Ramos (cell line): Measurements from ENCODE around the gene HIVEP1.
"Not testable (repeated sequence)": the region's sequence is repeated elsewhere in the genome, so short reads cannot be mapped to it uniquely, and the experiment has no call there.

Source experiments
- in situ Hi-C: fragments of 300-500 bp; cut with MboI; formaldehyde crosslinking; loops from one replicate; pipeline ENCODE4 v1.14.3; 2022; ENCODE audit warnings: low sequenced_read_pairs; ENCODE audit not compliant: unreplicated experiment

Gene HIVEP1

DNA sequence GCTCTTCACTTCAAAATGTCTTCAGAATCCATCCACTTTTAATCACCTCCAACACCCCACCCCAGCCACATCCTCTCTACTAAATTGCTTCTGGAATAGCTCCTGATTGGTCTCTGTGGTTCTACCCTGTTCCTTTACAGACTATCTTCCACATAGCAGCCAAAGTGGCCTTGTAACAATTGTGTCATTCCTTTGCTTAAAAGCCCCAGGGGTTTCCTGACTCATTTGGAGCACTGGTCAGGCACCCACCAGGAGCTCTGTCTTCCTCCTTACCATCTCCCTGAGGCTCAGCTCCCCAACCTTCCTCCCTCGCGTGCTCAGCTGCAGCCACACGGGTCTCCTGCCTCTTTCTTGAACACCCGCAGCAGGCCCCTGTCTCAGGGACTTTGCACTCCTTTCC, 126.8 kb downstream of the HIVEP1 start:
- in situ Hi-C loops, result no loop called here

- in situ Hi-C loops, result no loop called here
These were observed 135.6 kb downstream of the HIVEP1 start for GRCh38 chr6:12147557-12148316.

GRCh38 chr6:12148317-12148801, 136.2 kb downstream of the HIVEP1 start:
- in situ Hi-C loops, result no loop called here

GRCh38 chr6:12148841-12149240, 136.7 kb downstream of the HIVEP1 start:
- in situ Hi-C loops, result no loop called here

DNA sequence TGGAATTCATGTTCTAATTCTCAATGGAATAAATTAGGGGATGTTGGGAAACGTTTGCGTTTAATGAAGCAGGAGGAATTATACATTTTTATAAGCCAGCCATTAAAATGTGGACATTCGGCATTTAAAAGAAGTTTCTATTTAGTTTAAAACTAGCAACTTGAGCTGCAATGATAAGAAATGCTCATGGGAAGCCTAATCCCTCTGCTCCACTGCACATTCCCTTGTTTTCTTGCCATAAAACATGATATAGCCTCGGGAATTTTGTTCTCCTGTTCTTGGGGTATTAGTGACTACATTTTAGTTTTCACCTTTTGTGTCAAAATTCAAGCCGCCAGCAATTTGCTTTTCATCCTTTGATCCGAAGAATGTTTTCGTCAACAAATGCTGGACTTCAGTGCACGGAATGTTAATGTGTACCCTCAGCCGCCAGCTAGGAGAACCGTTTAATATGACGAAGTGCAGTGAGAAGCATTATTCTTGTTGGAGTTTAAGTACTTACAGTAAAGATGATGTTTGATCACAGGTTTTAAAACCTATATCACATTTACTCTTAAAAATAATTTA, 137.9 kb downstream of the HIVEP1 start:
- in situ Hi-C loops, result no loop called here

DNA sequence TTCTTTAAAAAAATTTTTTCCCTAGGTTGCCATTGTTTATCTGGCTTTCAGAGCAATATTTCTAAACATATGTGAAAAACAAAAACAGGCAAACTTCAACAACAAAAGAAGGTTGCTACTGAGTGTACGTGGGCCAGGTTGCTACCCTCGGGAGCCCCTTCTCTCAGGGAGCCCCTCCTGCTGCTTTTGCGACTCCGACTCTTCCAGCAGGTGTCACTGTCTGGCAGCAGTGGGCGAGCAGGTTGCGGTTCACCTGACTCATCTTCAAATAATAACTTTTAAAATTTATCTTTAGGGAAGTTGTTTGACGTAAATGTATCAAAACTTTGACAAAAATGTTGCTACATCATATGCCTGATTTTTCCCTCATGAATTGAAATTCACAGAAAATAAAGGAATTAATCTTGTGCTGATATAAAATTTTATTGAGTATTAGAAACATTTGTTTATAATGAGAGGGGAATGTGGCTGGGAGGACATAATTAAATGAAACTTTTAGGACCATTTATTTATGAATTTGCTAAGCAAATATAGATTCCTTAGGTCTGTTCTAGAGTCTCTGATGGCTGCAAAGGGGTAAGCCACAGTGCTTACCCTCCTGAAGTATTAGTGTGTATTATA, 138.8 kb downstream of the HIVEP1 start:
- in situ Hi-C loops, result no loop called here

- in situ Hi-C loops, result no loop called here
These were observed 139.3 kb downstream of the HIVEP1 start for GRCh38 chr6:12151433-12151820.

- in situ Hi-C loops, result no loop called here
These were observed 140.2 kb downstream of the HIVEP1 start for GRCh38 chr6:12152023-12152970.

DNA sequence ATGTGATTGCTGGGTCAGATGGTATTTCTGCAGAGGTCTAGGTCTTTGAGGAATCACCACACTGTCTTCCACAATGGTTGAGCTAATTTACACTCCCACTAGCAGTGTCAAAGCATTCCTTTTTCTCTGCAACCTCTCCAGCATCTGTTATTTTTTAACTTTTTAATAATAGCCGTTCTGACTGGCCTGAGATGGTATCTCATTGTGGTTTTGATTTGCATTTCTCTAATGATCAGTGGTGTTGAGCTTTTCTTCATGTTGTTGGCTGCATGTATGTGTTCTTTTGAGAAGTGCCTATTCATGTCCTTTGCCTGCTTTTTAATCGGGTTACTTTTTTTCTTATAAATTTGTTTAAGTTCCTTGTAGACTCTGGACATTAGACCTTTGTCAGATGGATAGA, 143.7 kb downstream of the HIVEP1 start:
- in situ Hi-C loops, result not testable (repeated sequence)

GRCh38 chr6:12158686-12159415, 146.7 kb downstream of the HIVEP1 start:
- in situ Hi-C loops, result no loop called here

DNA sequence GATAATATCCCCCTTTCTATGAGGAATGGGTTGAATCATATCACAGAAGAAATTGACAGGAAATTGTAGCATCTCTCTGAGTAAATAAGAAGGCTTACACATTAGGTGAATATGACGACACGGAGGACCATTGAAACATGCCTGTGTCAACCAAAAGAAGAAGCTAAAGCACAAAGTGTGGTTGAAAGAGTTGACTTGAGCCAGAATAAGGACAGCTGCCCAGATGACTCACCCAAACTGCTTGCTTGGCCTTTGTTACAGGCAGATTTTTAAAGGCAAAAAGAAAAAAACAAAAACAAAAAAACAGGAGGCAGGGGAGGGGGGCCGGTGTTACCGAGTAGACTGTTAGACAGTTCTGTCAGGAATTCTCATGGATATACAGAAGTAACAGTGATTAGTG, 148.2 kb downstream of the HIVEP1 start:
- in situ Hi-C loops, result no loop called here

GRCh38 chr6:12162213-12162612, 150.1 kb downstream of the HIVEP1 start:
- in situ Hi-C loops, result no loop called here

- in situ Hi-C loops, result no loop called here
These were observed 151.0 kb downstream of the HIVEP1 start for GRCh38 chr6:12163149-12163548.

- in situ Hi-C loops, result no loop called here
These were observed 151.8 kb downstream of the HIVEP1 start for GRCh38 chr6:12163744-12164507.

GRCh38 chr6:12164508-12164770, 152.3 kb downstream of the HIVEP1 start:
- in situ Hi-C loops, result no loop called here

DNA sequence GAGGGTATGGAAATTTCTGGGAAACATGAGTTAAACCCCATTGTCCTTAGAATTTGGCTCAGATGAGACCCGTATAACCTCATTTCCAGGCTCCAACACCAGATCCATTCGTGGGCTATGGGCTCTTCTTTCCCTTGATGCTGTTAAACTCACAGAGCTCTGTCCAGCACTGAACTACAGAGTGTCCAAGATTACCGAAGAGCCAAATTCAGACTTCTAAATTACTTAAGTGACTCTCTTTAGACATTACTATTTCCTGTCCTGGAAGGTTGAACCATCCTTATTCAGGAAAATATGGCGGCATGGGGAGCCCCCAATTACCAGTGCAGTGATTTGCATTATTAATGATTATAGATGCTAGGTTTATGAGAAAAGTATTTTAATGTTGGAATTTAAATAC, 153.2 kb downstream of the HIVEP1 start:
- in situ Hi-C loops, result no loop called here

DNA sequence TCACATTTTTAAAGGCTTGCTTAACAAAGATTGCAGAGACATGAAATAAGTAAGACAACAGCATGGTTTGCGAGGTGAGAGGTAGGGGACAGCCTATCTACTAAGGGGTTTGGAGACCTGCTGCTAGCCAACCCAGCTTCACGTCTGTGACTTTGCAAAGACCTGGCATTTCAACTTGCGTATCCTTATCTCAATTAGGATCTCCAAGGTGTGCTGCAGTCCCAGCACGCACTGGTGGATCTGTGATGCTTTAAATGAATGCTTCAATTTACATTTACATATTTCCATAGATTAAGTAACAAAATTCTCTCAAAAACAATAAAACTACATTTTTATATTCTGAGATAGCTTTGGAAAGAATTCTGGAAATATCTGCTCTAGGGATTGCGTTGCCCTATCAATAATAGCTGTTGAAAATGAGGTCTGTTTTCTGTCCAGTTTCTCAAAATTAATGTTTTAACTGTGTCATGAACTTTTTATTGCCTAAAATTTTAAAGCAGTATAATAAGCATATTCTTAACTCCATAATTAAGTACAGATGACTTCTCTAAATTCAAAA, 153.7 kb downstream of the HIVEP1 start:
- in situ Hi-C loops, result no loop called here

DNA sequence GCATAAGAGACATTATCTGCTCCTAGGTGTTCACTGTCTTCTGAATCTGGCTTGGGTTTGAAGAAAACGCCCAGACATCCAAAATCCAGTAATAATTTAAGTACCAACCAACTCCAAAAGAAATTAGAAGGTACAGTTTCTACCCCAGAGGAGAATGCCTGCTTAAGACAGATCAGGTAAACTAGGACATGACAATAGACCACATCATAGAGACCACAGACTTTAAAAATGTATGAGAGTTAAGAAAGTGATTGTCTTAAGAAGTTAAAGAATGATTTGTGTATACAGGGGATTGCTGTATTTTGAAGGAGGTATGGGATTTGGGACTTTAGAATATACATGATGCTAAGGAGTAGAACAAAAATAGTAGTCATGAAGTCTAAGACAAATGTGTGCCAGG, 157.3 kb downstream of the HIVEP1 start:
- in situ Hi-C loops, result no loop called here
